ENCODE results near the gene FAM174A.

Gene FAM174A

GRCh38 chr5:100546001-100546400 is 10.8 kb downstream of the FAM174A start:
- H3K4me3 ChIP-seq (replicated peaks; ENCODE audit: low read depth, low read length), result no peak overlapping the region
- no peak for DNase-seq (ENCODE audit: extremely low read depth, low read depth)
- no peak for TF ChIP-seq CTCF (IDR thresholded peaks at IDR 0.05; ENCODE audit: low read depth, low read length, missing control alignments)

GRCh38 chr5:100550531-100551051 is 15.4 kb downstream of the FAM174A start:
- H3K4me3 ChIP-seq (replicated peaks; ENCODE audit: low read depth, low read length), result no peak overlapping the region
- DNase-seq (ENCODE audit: extremely low read depth, low read depth), result no peak
- no peak for TF ChIP-seq CTCF (IDR thresholded peaks at IDR 0.05; ENCODE audit: low read depth, low read length, missing control alignments)

- no peak for TF ChIP-seq CTCF (IDR thresholded peaks at IDR 0.05; ENCODE audit: low read depth, low read length, missing control alignments)
- no peak for DNase-seq (ENCODE audit: extremely low read depth, low read depth)
- H3K4me3 ChIP-seq (replicated peaks; ENCODE audit: low read depth, low read length), result no peak overlapping the region
Measured at GRCh38 chr5:100551183-100551582, 16.0 kb downstream of the FAM174A start.

GRCh38 chr5:100553209-100553608 is 18.0 kb downstream of the FAM174A start:
- no peak overlapping the region for H3K4me3 ChIP-seq (replicated peaks; ENCODE audit: low read depth, low read length)
- TF ChIP-seq CTCF (IDR thresholded peaks at IDR 0.05; ENCODE audit: low read depth, low read length, missing control alignments), result no peak
- peak; percentile 4 for DNase-seq (ENCODE audit: extremely low read depth, low read depth)

- DNase-seq (ENCODE audit: extremely low read depth, low read depth), result no peak
- no peak overlapping the region for H3K4me3 ChIP-seq (replicated peaks; ENCODE audit: low read depth, low read length)
- TF ChIP-seq CTCF (IDR thresholded peaks at IDR 0.05; ENCODE audit: low read depth, low read length, missing control alignments), result no peak
Measured at GRCh38 chr5:100560860-100561259, 25.7 kb downstream of the FAM174A start.

GRCh38 chr5:100562821-100563220 is 27.6 kb downstream of the FAM174A start:
- TF ChIP-seq CTCF (IDR thresholded peaks at IDR 0.05; ENCODE audit: low read depth, low read length, missing control alignments), result no peak
- no peak for DNase-seq (ENCODE audit: extremely low read depth, low read depth)

More at GRCh38 chr5:100562821-100563220, 27.6 kb downstream of the FAM174A start:
- H3K4me3 ChIP-seq (replicated peaks; ENCODE audit: low read depth, low read length), result no peak overlapping the region
